GM20000 (cell line): ENCODE results near the gene SFRP4.

Experiments used
- DNase-seq: peaks from one replicate; pipeline ENCODE4 v3.0.0; 2012; ENCODE audit warnings: low spot score
- TF ChIP-seq, protein P1 (sequence below): IDR thresholded peaks from 2 replicates; pipeline ENCODE4 v1.5.1; 2012; ENCODE audit warnings: mild to moderate bottlenecking, control low read depth; ENCODE audit errors: extremely low read depth, missing control alignments

The SFRP4 gene

GRCh38 chr7:37882086-37882485 lies 34.5 kb downstream of the SFRP4 start:
- TF ChIP-seq, protein P1, sequence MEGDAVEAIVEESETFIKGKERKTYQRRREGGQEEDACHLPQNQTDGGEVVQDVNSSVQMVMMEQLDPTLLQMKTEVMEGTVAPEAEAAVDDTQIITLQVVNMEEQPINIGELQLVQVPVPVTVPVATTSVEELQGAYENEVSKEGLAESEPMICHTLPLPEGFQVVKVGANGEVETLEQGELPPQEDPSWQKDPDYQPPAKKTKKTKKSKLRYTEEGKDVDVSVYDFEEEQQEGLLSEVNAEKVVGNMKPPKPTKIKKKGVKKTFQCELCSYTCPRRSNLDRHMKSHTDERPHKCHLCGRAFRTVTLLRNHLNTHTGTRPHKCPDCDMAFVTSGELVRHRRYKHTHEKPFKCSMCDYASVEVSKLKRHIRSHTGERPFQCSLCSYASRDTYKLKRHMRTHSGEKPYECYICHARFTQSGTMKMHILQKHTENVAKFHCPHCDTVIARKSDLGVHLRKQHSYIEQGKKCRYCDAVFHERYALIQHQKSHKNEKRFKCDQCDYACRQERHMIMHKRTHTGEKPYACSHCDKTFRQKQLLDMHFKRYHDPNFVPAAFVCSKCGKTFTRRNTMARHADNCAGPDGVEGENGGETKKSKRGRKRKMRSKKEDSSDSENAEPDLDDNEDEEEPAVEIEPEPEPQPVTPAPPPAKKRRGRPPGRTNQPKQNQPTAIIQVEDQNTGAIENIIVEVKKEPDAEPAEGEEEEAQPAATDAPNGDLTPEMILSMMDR = no peak
- no peak for DNase-seq
